Measurements from ENCODE around the gene HDAC5.
"Not testable (repeated sequence)": the region's sequence is repeated elsewhere in the genome, so short reads cannot be mapped to it uniquely, and the experiment has no call there.

HDAC5 gene

GRCh38 chr17:44105483-44105882 lies 18.0 kb downstream of the HDAC5 start:
- H3K27me3 ChIP-seq (ENCODE audit: insufficient read depth, poor library complexity, severe bottlenecking) = no peaks in the 10 kb centered on the region
- no peaks in the 10 kb centered on the region for H3K36me3 ChIP-seq (ENCODE audit: low read depth)
- peaks cover 1% of the 10 kb centered on the region for H3K4me1 ChIP-seq (ENCODE audit: insufficient read depth, poor library complexity, severe bottlenecking)
- no peak overlapping the region for H3K4me3 ChIP-seq (ENCODE audit: severe bottlenecking)
- ATAC-seq (ENCODE audit: low read depth) = 0 out of 3 replicates have a peak, but pooled peaks have one; percentile 18
- no peak overlapping the region for H3K27ac ChIP-seq (ENCODE audit: poor library complexity, severe bottlenecking)
- TF ChIP-seq, protein P1, sequence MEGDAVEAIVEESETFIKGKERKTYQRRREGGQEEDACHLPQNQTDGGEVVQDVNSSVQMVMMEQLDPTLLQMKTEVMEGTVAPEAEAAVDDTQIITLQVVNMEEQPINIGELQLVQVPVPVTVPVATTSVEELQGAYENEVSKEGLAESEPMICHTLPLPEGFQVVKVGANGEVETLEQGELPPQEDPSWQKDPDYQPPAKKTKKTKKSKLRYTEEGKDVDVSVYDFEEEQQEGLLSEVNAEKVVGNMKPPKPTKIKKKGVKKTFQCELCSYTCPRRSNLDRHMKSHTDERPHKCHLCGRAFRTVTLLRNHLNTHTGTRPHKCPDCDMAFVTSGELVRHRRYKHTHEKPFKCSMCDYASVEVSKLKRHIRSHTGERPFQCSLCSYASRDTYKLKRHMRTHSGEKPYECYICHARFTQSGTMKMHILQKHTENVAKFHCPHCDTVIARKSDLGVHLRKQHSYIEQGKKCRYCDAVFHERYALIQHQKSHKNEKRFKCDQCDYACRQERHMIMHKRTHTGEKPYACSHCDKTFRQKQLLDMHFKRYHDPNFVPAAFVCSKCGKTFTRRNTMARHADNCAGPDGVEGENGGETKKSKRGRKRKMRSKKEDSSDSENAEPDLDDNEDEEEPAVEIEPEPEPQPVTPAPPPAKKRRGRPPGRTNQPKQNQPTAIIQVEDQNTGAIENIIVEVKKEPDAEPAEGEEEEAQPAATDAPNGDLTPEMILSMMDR (IDR thresholded peaks at IDR 0.05; ENCODE audit: poor library complexity, severe bottlenecking) = no peak
- no peak for DNase-seq (ENCODE audit: low spot score)
- no peaks in the 10 kb centered on the region for H3K9me3 ChIP-seq (ENCODE audit: severe bottlenecking)

DNA sequence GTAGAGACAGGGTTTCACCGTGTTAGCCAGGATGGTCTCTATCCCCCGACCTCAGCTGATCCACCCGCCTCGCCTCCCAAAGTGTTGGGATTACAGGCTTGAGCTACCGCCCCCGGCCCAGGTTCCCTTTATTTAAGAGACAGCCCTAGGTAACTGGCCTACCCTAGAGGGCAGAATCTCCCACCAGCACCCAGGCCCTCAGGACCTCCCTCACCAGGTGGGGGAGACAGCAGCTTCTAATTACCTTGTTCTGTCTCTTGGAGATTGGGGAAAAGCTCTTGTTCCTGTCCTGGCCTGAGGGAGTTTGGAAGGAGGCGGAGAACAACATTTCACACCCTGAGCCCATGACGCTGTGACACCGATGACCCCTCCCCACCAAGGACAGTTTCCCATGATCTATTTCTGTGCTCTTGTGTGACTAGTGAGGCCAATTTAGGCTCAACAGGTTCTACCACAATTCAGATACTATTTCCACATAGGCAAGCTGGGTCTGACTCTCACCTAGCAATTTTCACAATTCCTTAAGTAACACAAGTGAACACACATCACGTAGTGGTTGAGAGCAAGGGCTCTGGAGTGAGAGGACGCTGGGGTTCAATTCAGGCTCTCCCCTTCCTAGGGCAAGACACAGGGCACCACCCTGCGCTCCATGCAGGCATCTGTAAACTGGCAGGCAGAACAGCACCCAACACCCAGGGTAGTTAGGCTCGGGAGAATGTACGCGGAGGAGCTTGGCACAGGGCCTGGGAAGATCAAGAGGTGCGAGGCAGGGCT lies 20.4 kb downstream of the HDAC5 start:
- DNase-seq (ENCODE audit: low spot score) (no peak), ATAC-seq (ENCODE audit: low read depth) (no peak)
- no peaks in the 10 kb centered on the region for H3K4me1 ChIP-seq (ENCODE audit: insufficient read depth, poor library complexity, severe bottlenecking)
- H3K9me3 ChIP-seq (ENCODE audit: severe bottlenecking) = no peaks in the 10 kb centered on the region
- TF ChIP-seq, protein P1 (IDR thresholded peaks at IDR 0.05; ENCODE audit: poor library complexity, severe bottlenecking) = no peak
- no peaks in the 10 kb centered on the region for H3K27me3 ChIP-seq (ENCODE audit: insufficient read depth, poor library complexity, severe bottlenecking)
- no peak overlapping the region for H3K27ac ChIP-seq (ENCODE audit: poor library complexity, severe bottlenecking)
- H3K36me3 ChIP-seq (ENCODE audit: low read depth) = no peaks in the 10 kb centered on the region
- no peak overlapping the region for H3K4me3 ChIP-seq (ENCODE audit: severe bottlenecking)

- not testable (repeated sequence) for H3K27ac ChIP-seq (ENCODE audit: poor library complexity, severe bottlenecking); H3K4me1 ChIP-seq (ENCODE audit: insufficient read depth, poor library complexity, severe bottlenecking); H3K36me3 ChIP-seq (ENCODE audit: low read depth); ATAC-seq (ENCODE audit: low read depth); H3K4me3 ChIP-seq (ENCODE audit: severe bottlenecking); DNase-seq (ENCODE audit: low spot score); H3K9me3 ChIP-seq (ENCODE audit: severe bottlenecking); H3K27me3 ChIP-seq (ENCODE audit: insufficient read depth, poor library complexity, severe bottlenecking)
Observed at GRCh38 chr17:44101858-44102257, 21.6 kb downstream of the HDAC5 start.

DNA sequence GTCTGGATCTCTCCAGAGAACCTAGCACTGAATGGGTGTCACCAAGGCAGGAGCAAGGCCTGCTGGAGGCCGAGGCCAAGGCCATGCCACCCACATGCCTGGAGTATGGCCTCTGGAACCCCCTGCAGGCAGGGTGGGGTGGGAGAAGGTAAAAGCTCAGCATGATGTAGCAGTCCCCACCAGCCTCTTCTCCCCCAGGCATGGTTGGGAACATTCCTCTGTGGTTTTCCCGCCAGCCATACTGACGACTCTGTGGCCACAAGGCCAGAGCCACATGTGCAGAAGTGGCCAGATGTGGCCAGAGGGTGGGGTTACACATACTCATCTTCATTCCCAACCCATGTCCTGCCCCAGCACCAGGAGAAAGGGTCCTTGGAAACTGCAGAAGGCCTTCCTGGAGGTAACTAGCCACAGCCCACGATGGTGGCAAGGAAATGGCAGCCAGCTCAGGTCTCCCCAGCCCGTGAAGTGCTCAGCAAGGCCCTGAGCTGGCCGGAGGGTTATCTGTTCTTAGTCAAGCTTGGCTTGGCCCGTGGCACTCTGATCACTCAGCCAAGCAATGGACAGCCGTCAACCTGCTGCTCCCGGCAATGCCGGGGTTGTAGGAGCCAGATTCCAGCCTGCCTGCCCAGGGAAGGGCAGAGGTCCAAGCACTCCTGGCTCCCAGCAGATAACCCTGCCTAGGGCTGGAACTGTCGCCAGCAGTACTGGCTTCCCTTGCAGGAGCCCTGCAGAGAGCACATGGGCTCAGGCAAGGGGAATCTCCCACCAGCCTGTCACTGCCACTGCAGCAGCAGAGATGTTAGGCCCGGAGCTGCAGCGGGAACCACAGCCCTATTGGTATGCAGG lies 26.1 kb downstream of the HDAC5 start:
- Histone ChIP-seq H3K4me1 (ENCODE audit: insufficient read depth, poor library complexity, severe bottlenecking) (peaks cover 9% of the 10 kb centered on the region), H3K36me3 (ENCODE audit: low read depth) (no peaks in the 10 kb centered on the region), H3K4me3 (ENCODE audit: severe bottlenecking) (no peak overlapping the region), H3K27ac (ENCODE audit: poor library complexity, severe bottlenecking) (no peak overlapping the region), H3K9me3 (ENCODE audit: severe bottlenecking) (no peaks in the 10 kb centered on the region), H3K27me3 (ENCODE audit: insufficient read depth, poor library complexity, severe bottlenecking) (no peaks in the 10 kb centered on the region)
- ATAC-seq (ENCODE audit: low read depth) (no peak), DNase-seq (ENCODE audit: low spot score) (no peak)
- TF ChIP-seq, protein P1 (IDR thresholded peaks at IDR 0.05; ENCODE audit: poor library complexity, severe bottlenecking) = no peak

- DNase-seq (ENCODE audit: low spot score) (peak; percentile 84), ATAC-seq (ENCODE audit: low read depth) (peak; percentile 88)
- Histone ChIP-seq H3K9me3 (ENCODE audit: severe bottlenecking) (no peaks in the 10 kb centered on the region), H3K36me3 (ENCODE audit: low read depth) (no peaks in the 10 kb centered on the region), H3K27me3 (ENCODE audit: insufficient read depth, poor library complexity, severe bottlenecking) (no peaks in the 10 kb centered on the region), H3K4me1 (ENCODE audit: insufficient read depth, poor library complexity, severe bottlenecking) (peaks cover 9% of the 10 kb centered on the region), H3K4me3 (ENCODE audit: severe bottlenecking) (peak overlapping the region; percentile 12), H3K27ac (ENCODE audit: poor library complexity, severe bottlenecking) (peak overlapping the region; percentile 86)
- TF ChIP-seq, protein P1 (IDR thresholded peaks at IDR 0.05; ENCODE audit: poor library complexity, severe bottlenecking) = no peak
Observed at GRCh38 chr17:44095647-44096496, 27.6 kb downstream of the HDAC5 start.

Measured in RWPE2 (cell line).